HG02938 (cell line): ENCODE measurements around the gene STX4.

Experiments
- ATAC-seq: cut with Tn5 transposase; IDR thresholded peaks from one replicate; pipeline ENCODE4 v1.9.1; 2021; ENCODE audit warnings: mild to moderate bottlenecking, moderate library complexity; ENCODE audit not compliant: unreplicated experiment

STX4 gene

GRCh38 chr16:31032736-31033708 is at the start of gene STX4:
TSS of gene STX4 (plus strand) at chr16:31033558. CDS start at chr16:31033806, 248 bp downstream.
- ATAC-seq: peak; percentile 71

- ATAC-seq: no peak
Measured at GRCh38 chr16:30983898-30984610, 49.3 kb upstream of the STX4 start.

- no peak for ATAC-seq
Measured at GRCh38 chr16:30984669-30985400, 48.5 kb upstream of the STX4 start, which contains the start of gene HSD3B7. TSS of gene HSD3B7 (plus strand) at chr16:30985207. CDS start at chr16:30985659, 452 bp downstream.

- no peak for ATAC-seq
Measured at GRCh38 chr16:30985401-30986128, 47.8 kb upstream of the STX4 start.

GRCh38 chr16:30986129-30986991 is 47.0 kb upstream of the STX4 start:
- ATAC-seq: no peak

GRCh38 chr16:30987581-30988190 is 45.7 kb upstream of the STX4 start:
- no peak for ATAC-seq

- ATAC-seq: no peak
Measured at GRCh38 chr16:30989469-30990047, 43.8 kb upstream of the STX4 start.

GRCh38 chr16:30990105-30990504 is 43.3 kb upstream of the STX4 start:
- no peak for ATAC-seq

- ATAC-seq: no peak
Measured at GRCh38 chr16:30991052-30991451, 42.3 kb upstream of the STX4 start.

- ATAC-seq: no peak
Measured at GRCh38 chr16:30992276-30992780, 41.0 kb upstream of the STX4 start.

- ATAC-seq: no peak
Measured at GRCh38 chr16:30992931-30993816, 40.2 kb upstream of the STX4 start.

GRCh38 chr16:30995927-30996323 is 37.4 kb upstream of the STX4 start:
- ATAC-seq: no peak

GRCh38 chr16:30996324-30996984 is 36.9 kb upstream of the STX4 start:
- no peak for ATAC-seq

GRCh38 chr16:30996985-30997724 is 36.2 kb upstream of the STX4 start:
- peak; percentile 54 for ATAC-seq

GRCh38 chr16:30997725-30998711 is 35.3 kb upstream of the STX4 start:
- no peak for ATAC-seq
